NOMO-1 (cell line): ENCODE data around the gene CHTOP.
A peak's percentile ranks its signal among the peaks of the same experiment; 100 is the strongest.
"Not testable (repeated sequence)": the region's sequence is repeated elsewhere in the genome, so short reads cannot be mapped to it uniquely, and the experiment has no call there.

ENCODE experiments used
- DNase-seq, 2 experiments: peaks; one replicate each; lab custom pipeline; 2025; ENCODE audit not compliant: unreplicated experiment in 2 of 2; lab: John Stamatoyannopoulos, UW

The CHTOP gene

GRCh38 chr1:153633754-153634665 is at the start of gene CHTOP:
TSS of gene CHTOP (plus strand) at chr1:153634066. CDS start at chr1:153636589, 2,523 bp downstream.
- DNase-seq = peak; percentile 94 to 95

GRCh38 chr1:153585006-153585405 is 48.9 kb upstream of the CHTOP start:
- DNase-seq = no peak

DNA sequence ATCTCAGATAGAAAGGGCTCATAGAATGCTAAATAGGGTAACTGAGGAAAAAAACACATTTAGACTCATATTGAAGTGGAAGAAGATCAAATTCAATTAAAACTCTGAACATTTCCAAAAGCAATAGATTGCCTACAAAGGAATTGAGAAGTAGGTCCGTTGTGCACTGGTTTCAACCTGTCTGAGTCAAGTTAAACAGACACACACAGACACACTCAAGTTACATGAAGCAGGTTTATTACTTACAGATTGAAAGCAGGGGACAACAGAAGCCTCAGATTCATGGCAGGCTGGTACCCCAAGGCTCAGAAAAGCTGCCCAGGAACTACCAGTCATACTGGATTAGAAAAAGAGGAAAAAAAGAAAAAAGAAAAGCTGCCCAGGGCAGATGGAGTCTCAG is 47.5 kb upstream of the CHTOP start:
- no peak for DNase-seq

GRCh38 chr1:153587314-153587713 is 46.6 kb upstream of the CHTOP start:
- no peak for DNase-seq

DNA sequence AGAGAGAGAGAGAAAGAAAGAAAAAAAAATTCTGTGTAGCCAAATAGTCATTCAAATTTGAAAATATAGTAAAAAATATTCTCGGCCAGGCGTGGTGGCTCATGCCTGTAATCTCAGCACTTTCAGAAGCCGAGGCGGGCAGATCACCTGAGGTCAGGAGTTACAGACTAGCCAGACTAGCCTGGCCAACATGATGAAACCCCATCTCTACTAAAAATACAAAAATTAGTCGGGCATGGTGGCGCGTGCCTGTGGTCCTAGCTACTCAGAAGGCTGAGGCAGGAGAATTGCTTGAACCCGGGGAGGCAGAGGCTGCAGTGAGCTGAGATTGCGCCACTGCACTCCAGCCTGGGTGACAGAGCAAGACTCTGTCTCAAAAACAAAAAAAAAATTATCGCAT is 45.8 kb upstream of the CHTOP start:
- not testable (repeated sequence) for DNase-seq

DNA sequence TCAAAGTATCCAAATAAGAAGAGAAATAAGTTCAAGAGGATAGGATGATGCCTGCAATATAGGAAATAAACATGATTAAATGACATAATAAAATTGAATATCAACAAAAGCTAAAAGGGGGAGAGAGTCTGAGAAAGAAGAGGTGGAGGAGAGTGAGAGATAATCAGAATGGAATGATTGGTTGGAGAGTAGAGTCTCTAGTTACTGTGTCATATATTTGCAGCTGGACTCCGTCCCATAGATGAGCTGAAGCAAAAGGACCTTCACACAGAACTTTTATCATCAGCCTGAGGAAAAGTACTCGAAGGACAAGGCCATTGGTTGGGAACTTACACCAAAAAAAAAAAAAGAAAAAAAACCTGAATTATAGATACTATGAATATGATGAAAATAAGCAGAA is 45.4 kb upstream of the CHTOP start:
- no peak for DNase-seq

GRCh38 chr1:153592748-153593147 is 41.1 kb upstream of the CHTOP start:
- DNase-seq = no peak

GRCh38 chr1:153597206-153597605 is 36.7 kb upstream of the CHTOP start:
- peak in 1 of 2 experiments; percentile 45 for DNase-seq

- DNase-seq = peak; percentile 97 to 99
These were observed 35.3 kb upstream of the CHTOP start for GRCh38 chr1:153598309-153599172.

- DNase-seq = no peak
These were observed 34.0 kb upstream of the CHTOP start for GRCh38 chr1:153599847-153600246.

GRCh38 chr1:153602749-153603148 is 31.1 kb upstream of the CHTOP start:
- no peak for DNase-seq

DNA sequence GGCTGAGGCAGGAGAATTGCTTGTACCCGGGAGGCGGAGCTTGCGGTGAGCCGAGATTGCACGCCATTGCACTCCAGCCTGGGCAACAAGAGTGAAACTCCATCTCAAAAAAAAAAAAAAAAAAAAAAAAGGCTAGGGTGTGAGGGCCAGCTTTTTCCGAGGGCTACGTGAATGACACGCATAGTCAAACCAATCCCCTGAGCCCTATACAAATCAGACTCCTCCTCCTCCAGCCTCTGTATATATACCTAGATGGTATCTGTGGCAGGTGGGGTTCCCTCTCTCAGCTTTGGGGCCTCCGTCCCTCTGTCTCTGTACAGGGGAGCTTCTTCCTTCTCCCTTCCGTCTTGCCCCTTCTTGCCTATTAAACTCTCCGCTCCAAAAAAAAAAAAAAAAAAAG is 27.7 kb upstream of the CHTOP start:
- DNase-seq = no peak

DNA sequence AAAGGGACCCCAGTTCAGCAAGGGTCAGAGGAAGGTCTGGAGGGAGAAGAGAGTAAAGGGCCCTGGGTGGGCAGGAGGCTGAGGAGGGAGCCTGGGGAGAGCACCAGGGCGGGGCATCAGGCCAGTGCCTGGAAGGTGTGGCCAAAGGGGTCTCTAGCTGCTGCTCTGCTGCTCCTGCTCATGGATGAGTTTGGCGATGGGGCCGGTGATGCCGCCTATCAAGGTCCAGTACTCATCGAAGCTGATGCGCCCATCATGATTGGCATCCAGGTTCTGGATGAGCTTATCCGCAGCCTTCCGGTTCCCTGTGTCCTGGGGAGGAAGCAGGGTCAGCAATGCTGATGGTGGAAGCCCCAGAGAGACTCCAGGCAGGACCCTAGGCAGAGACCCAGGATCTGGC is 26.5 kb upstream of the CHTOP start:
- DNase-seq = no peak

DNA sequence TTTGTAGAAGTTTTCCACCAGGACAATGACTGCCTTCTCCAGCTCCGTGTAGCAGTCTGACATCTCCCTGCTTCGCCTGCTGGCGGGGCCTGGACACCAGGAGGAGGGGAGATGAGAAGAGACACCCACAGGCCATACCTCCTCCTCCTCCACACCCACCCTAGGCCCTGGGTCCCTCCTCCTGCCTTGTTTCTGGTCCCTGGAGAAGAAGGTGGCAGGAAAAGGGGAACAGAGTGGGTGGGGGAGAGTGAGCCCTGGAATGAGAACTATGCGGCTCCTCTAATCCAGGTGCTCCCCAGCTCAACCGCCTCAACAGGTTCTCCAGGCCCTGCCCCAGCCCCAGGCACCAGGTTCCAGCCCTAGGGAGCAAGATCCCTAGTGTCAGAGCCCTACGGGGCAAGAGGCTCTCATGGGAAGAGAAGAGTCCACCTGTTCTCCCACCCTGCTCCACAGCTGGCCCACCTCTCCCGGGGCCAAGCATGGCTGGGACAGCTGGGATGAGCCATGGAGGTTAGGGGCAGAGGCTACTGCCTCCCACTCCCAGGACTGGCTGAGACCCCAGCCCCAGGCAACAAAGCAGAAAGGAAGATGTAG is 25.7 kb upstream of the CHTOP start:
- no peak for DNase-seq

- no peak for DNase-seq
These were observed 24.9 kb upstream of the CHTOP start for GRCh38 chr1:153608742-153609584.

DNA sequence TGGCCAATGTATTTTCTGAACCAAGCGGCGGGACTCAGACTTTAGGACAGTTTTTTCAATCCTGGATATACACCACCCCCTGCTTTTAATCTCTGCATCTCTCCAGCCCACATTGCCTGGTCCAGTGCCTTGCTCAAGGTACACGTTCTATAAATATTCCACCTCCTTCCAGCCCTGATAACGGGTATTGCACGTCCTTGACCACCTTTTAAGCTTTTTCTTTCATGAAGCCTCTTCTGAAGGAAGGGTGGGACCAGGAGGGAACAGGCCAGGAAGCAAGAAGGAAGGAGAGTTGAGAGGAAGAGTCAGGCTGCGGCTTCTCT is 24.3 kb upstream of the CHTOP start:
- DNase-seq = no peak

GRCh38 chr1:153610334-153610733 is 23.5 kb upstream of the CHTOP start:
- no peak for DNase-seq

DNA sequence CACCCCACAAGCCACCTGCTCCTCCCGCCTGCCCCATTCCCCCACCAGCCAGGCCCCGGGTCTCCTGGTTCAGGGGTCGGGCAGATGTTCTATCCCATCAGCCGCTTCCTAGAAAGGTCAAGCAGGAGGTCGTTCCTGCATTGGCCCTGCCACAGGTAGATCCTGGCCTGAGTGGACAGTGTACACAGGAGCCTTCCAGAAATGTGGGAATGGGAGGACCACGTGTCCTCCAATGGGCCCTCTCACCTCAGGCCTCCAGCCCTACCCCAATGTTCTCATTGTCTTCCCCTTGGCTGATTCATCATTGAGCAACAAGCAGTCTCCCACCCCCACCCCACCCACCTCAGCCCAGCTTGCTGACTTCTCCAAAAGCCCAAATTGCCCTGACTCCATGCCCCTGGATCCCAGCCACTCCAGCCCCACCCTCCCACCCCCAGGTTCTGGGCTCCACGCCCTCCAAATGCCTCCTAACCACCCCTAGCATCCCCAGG is 23.0 kb upstream of the CHTOP start:
- peak in 1 of 2 experiments; percentile 19 for DNase-seq

- no peak for DNase-seq
These were observed 22.5 kb upstream of the CHTOP start for GRCh38 chr1:153611356-153611755.

GRCh38 chr1:153612111-153612754 is 21.6 kb upstream of the CHTOP start:
- DNase-seq = no peak
